HG03025 (cell line): ENCODE measurements around the gene FBXO24.

ENCODE experiments used
- ATAC-seq: cut with Tn5 transposase; IDR thresholded peaks from one replicate; pipeline ENCODE4 v1.9.1; 2021; ENCODE audit warnings: mild to moderate bottlenecking, moderate library complexity; ENCODE audit not compliant: unreplicated experiment, low FRiP score

Gene FBXO24

DNA sequence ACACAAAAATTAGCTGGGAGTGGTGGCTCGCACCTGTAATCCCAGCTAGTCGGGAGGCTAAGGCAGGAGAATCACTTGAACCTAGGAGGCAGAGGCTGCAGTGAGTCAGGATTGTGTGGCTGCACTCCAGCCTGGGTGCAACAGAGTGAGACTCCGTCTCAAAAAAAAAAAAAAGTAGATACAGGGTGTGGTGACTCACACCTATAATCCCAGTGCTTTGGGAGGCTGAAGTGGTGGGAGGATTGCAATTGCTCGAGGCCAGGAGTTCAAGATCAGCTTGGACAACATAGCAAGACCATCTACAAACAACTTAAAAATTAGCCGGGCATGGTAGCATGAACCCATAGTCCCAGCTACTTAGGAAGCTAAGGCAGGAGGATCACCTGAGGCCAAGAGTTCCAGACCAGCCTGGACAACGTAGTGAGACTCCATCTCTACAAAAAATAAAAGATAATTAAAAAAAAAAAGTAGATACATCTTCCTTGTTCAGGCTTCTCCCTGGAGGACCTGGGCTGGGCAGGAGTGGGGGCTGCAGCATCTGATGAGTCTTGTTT, 28.3 kb downstream of the FBXO24 start:
- ATAC-seq = no peak

GRCh38 chr7:100620239-100620638, 34.1 kb downstream of the FBXO24 start:
- ATAC-seq = no peak

- no peak for ATAC-seq
Measured at GRCh38 chr7:100620804-100621203, 34.7 kb downstream of the FBXO24 start.

DNA sequence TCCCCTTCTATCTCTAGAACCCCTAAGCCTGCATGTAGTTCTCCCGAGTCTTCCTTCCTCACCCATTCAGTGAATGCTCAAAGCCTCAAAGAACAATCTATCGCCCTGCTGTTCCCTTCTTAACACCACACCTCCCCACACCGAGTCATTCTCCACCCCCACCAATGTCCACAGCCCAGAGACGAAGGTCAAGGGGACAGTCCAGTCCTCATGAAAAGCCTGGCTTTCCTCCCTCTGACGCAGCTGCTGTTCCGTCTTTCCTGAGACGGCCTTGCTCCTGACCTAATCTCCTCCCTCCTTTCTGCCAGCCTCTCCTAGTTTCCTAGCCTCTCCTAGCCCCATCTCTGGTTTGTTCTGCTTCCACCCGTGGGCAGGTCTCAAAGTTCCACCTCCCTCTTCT, 35.4 kb downstream of the FBXO24 start:
- no peak for ATAC-seq

DNA sequence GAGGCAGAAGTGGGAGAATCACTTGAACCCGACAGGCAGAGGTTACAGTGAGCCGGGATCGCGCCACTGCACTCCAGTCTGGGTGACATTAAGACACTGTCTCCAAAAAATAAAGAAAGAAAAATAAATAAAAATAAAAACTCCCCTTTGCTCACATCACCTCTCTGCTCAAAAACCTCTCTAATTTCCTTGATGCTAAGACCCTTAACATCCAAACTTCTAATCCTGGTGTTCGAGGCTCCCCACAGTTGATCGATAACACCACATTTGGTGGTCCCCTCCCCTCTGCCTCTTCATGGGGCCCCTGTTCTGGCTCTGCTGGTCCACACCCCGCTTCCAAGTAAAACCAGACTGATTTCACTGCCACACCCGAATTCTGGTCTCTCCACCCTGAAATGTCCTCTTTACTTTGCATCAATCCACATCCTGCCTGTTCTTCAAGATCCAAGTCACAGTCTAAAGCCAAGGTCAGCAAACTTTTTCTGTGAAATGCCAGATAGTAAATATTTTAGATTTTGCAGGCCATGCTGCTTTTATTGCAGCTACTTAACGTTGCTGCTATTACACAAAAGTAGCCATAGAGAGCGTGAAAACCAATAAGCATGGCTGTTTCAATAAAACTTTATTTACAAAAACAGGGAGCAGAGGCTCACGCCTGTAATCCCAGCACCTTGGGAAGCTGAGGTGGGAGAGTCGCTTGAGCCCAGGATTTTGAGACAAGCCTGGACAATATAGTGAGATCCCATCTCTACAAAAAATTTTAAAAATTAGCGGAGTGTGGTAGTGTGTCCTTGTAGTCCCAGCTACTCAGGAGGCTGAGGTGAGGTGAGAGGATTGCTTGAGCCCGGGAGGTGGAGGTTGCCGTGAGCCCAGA, 38.1 kb downstream of the FBXO24 start:
- no peak for ATAC-seq

DNA sequence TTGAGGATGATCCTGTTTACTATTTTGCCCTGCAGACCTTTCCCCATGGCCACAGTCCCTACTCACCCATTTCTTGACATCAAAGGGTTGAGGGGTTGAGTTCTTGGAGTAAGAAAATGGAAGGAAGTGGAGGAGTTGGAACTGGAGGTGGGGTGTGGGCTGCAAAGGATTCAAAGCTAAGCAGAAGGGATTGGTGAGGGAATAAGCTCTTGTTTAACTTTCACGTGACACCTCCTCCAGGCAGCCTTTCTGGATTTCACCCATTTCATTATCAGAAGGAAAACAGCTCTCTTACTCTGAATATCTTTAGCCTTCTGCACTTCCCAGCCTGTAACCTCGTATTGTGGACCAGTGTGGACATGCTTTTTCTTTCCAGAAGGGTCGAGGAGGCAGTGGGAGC, 39.9 kb downstream of the FBXO24 start:
- ATAC-seq = no peak

GRCh38 chr7:100626530-100627237, 40.6 kb downstream of the FBXO24 start:
- ATAC-seq = peak; percentile 68

DNA sequence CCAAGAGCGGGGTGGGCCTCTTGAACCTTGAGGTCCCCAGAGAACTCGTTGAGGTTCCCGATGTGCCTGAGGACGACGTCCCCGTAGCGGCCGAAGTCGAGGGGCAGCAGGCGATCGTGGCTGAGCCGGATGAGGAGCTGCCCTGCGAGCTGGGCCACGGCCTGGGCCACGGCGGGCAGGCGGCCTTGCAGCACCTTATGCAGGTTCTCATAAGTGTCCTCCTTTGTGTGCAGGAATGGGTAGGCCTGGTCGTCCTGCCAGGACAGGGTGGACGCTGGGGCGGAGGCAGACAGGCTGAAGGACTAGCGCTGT, 41.1 kb downstream of the FBXO24 start:
- ATAC-seq = no peak

- no peak for ATAC-seq
Measured at GRCh38 chr7:100629117-100629716, 43.1 kb downstream of the FBXO24 start.

DNA sequence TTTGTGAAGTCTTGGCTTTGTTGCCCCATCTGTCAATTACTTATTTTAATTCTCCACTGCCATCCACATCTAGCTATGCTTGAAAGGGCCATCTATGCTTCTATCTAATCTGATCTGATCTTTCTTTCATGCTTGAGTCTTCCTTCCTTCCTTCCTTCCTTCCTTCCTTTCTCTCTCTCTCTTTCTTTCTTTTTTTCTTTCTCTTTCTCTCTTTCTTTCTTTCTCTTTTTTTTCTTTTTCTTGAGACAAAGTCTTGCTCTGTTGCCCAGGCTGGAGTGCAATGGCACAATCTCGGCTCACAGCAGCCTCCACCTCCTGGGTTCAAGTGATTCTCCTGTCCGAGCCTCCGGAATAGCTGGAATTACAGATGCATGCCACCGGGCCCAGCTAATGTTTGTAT, 43.9 kb downstream of the FBXO24 start:
- ATAC-seq = no peak

GRCh38 chr7:100632951-100633717, 47.0 kb downstream of the FBXO24 start:
- ATAC-seq = no peak

- no peak for ATAC-seq
Measured at GRCh38 chr7:100639995-100640516, 53.9 kb downstream of the FBXO24 start.

- ATAC-seq = no peak
Measured at GRCh38 chr7:100640517-100641440, 54.7 kb downstream of the FBXO24 start.

DNA sequence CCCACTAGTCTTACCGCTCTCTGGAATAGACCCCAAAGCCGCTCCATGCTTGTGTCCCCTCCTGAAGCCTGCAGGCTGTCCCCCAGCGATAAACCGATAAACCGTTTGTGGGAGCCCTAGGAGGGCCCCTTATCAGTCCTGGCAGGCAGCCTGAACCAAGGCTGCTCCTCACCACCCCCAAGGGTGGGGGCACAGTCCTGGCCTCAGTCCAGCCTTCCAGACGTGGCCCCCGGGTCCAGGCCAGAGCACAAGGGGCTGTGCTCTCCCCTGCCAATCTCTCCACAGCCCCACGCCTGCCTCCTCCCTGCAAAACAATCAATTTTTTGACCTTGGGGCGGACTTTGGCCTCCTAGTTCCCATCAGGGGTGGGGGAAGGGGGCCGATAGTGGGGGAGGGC, 55.3 kb downstream of the FBXO24 start, which contains the start of gene TFR2:
Gene TFR2, minus strand, starts transcription at position 90 of the 397 bp plus-strand sequence. Its CDS starts 43 bp downstream, at position 47.
- no peak for ATAC-seq

GRCh38 chr7:100641860-100642533, 55.9 kb downstream of the FBXO24 start:
- no peak for ATAC-seq

- ATAC-seq = no peak
Measured at GRCh38 chr7:100642534-100642907, 56.4 kb downstream of the FBXO24 start.

DNA sequence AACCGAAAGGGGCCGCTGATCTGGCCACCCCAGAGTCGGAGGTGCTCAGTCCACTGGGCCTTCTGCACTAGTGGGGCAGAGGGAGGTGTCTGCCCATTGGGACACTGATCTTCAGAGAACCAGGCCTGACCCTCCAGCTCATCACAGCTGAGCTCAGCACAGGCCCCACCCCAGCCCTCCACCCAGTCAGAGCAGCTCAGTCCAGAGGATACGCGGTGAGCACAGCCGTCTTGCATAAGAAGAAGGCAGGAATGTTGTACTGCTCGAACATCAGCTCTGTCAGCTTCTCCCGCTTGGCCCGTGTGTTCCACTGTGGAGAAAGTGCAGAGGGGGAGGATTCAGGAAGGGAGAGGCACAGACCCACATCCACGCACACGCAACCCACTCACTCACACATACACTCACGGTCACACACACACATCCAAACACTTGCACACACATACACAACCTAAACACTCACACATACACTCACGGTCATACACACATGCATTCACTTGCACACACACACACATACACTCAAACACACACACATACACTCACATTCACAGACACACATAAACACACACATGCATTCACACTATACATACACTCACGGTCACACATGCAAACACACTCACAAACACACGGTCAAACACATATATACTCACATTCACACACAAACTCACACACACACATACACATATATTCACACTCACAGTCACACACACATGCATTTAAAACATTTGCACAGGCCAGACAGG, 63.9 kb downstream of the FBXO24 start:
- ATAC-seq = no peak
